GM18858 (cell line): Measurements from ENCODE around the gene SMIM44.

Experiments used
- ATAC-seq: cut with Tn5 transposase; IDR thresholded peaks from one replicate; pipeline ENCODE4 v1.9.1; 2021; ENCODE audit not compliant: unreplicated experiment

Gene SMIM44

GRCh38 chr19:3501780-3502179, 18.5 kb upstream of the SMIM44 start:
- ATAC-seq: no peak

- ATAC-seq: peak; percentile 53
Measured at GRCh38 chr19:3500429-3501101, 17.3 kb upstream of the SMIM44 start, which contains the start of gene DOHH. DOHH (minus strand) TSS chr19:3500674; CDS start chr19:3496814, 3,860 bp downstream.

GRCh38 chr19:3499738-3500428, 16.6 kb upstream of the SMIM44 start:
- no peak for ATAC-seq

- ATAC-seq: no peak
Measured at GRCh38 chr19:3497757-3498520, 14.7 kb upstream of the SMIM44 start.

GRCh38 chr19:3496392-3497273, 13.4 kb upstream of the SMIM44 start:
- ATAC-seq: no peak

- ATAC-seq: no peak
Measured at GRCh38 chr19:3494559-3494958, 11.3 kb upstream of the SMIM44 start.

- ATAC-seq: no peak
Measured at GRCh38 chr19:3494051-3494450, 10.8 kb upstream of the SMIM44 start.

GRCh38 chr19:3493651-3494050, 10.4 kb upstream of the SMIM44 start:
- no peak for ATAC-seq

GRCh38 chr19:3492919-3493318, 9.7 kb upstream of the SMIM44 start:
- ATAC-seq: no peak

- ATAC-seq: no peak
Measured at GRCh38 chr19:3492131-3492839, 9.0 kb upstream of the SMIM44 start.

- no peak for ATAC-seq
Measured at GRCh38 chr19:3491396-3492119, 8.3 kb upstream of the SMIM44 start.

- no peak for ATAC-seq
Measured at GRCh38 chr19:3482507-3483225, 575 bp downstream of the SMIM44 start.

GRCh38 chr19:3481241-3482090, 1.8 kb downstream of the SMIM44 start:
- no peak for ATAC-seq

- no peak for ATAC-seq
Measured at GRCh38 chr19:3480383-3481091, 2.7 kb downstream of the SMIM44 start, which contains the start of gene SMIM24. SMIM24 (minus strand) TSS chr19:3480525; CDS start chr19:3480463, 62 bp downstream.

- ATAC-seq: no peak
Measured at GRCh38 chr19:3479834-3480215, 3.4 kb downstream of the SMIM44 start.

- ATAC-seq: no peak
Measured at GRCh38 chr19:3479177-3479833, 3.9 kb downstream of the SMIM44 start.
